HFF-Myc (cell line): Measurements from ENCODE around the gene NAP1L5.

ENCODE experiments used
- DNase-seq: peaks from one replicate; pipeline ENCODE4 v3.0.0-alpha.2; 2011; ENCODE audit warnings: low read depth; ENCODE audit errors: extremely low read depth
- H3K4me3 ChIP-seq: replicated peaks from 2 replicates; pipeline ENCODE4 v1.5.1; 2011; ENCODE audit warnings: low read depth, mild to moderate bottlenecking, control low read depth, low read length
- TF ChIP-seq, protein P1 (sequence below): IDR thresholded peaks from 2 replicates; pipeline ENCODE4 v1.5.1; 2012; ENCODE audit warnings: mild to moderate bottlenecking, low read depth, low read length, control low read depth; ENCODE audit errors: missing control alignments

The NAP1L5 gene

DNA sequence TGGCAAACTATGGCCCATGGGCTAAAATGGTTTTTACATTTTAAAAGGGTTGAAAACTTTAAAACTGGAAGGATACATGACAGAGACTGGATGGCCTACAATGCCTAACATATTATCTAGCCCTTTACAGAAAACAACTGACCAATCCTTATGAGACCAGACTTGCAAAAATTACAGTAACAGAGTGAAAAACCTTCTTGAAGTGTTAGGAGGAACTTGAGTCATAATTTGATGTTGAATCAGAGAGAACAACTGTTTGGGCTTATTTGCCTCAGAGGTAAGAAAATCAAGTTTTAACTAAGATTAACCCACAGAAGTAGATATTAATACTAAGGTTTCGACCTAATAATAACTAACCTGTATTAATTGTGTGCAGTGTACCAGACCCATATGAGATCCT lies 12.4 kb upstream of the NAP1L5 start:
- TF ChIP-seq, protein P1, sequence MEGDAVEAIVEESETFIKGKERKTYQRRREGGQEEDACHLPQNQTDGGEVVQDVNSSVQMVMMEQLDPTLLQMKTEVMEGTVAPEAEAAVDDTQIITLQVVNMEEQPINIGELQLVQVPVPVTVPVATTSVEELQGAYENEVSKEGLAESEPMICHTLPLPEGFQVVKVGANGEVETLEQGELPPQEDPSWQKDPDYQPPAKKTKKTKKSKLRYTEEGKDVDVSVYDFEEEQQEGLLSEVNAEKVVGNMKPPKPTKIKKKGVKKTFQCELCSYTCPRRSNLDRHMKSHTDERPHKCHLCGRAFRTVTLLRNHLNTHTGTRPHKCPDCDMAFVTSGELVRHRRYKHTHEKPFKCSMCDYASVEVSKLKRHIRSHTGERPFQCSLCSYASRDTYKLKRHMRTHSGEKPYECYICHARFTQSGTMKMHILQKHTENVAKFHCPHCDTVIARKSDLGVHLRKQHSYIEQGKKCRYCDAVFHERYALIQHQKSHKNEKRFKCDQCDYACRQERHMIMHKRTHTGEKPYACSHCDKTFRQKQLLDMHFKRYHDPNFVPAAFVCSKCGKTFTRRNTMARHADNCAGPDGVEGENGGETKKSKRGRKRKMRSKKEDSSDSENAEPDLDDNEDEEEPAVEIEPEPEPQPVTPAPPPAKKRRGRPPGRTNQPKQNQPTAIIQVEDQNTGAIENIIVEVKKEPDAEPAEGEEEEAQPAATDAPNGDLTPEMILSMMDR = no peak
- no peak for DNase-seq
- no peak overlapping the region for H3K4me3 ChIP-seq

DNA sequence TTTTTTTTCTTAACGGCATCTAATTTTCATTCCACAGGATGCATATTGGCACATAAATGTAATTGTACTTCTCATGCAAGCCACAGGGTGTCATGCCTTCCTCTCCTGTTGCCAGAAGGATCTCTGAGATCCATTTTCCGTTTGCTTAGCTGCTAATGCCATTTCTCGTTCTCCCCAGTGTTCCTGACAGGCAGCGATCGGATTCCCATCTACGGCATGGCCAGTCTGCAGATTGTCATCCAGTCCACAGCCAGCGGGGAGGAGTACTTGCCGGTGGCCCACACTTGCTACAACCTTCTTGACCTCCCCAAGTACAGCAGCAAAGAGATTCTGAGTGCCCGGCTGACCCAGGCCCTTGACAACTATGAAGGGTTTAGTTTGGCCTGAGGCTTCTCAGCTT lies 8.9 kb upstream of the NAP1L5 start:
- no peak overlapping the region for H3K4me3 ChIP-seq
- TF ChIP-seq, protein P1 = peak; percentile 54
- DNase-seq = peak; percentile 32

DNA sequence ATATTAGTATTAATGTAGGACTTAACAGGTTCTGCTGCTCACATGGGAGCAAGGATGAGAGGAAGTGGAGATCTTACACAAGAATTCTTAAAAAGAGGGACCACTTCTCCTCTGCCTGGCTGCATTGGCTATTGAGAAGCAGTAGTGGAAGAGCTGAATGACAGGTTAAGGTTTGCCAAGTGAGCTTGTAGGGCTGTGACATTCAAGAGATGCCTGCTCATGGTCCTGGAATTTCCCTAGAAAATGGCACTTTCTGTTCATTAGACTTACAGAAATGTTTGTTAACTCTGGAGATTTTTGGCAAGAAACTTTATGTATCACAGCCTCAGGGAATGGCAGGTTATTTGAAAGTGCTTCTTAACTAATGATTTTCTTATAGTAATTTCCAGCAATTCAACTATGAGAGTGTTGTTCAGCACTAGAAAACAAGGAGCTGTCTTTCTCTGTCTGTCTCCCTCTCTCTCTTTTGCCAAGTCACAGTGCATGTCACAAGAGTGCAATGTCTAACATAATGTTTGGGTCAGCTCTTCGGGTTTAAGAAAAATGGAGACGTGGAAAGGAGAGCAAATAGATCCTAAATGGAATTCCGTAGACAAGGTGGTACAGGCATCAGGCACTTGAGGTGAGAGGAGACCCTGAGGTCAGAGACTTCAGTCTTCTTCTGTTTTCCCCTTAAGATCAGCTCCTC lies 8.3 kb upstream of the NAP1L5 start:
- no peak for DNase-seq
- H3K4me3 ChIP-seq = no peak overlapping the region
- TF ChIP-seq, protein P1 = no peak

DNA sequence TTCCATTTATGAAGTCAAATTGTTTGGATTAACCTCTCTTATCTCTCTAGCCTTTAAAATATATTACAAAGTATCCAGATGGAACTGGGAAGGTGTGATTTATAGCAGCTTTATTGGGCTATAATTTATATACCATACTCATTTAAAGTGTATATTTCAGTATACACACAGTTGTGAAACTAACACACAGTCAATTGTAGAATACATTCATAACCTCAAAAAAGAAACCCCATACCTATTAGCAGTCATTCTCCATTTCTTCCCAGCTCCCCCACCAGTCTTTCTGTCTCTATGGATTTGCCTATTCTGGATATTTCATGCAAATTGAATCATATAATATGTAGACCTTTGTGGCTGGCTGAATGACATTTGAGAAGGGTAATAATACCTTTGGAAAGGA lies 7.6 kb upstream of the NAP1L5 start:
- DNase-seq = no peak
- TF ChIP-seq, protein P1 = no peak
- H3K4me3 ChIP-seq = no peak overlapping the region

DNA sequence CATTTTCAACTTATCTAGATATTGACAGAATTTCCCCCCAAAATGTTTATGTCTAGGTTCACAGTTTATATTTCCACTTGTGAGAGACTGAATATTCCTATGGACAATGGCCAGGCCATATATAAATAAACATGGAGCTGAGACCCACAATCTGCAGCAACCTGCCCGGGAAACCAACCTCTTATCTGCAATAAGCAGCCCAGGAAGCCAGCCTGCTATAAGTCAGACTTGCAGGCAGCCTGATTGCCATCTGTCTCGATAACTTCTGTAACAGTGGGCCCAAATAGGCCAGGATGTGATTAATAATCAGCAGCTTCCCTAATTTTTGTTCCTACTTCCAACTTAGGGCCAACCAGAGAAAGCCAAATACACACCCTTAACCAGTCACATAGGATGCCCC lies 5.2 kb upstream of the NAP1L5 start:
- TF ChIP-seq, protein P1 = no peak
- no peak for DNase-seq
- H3K4me3 ChIP-seq = no peak overlapping the region

DNA sequence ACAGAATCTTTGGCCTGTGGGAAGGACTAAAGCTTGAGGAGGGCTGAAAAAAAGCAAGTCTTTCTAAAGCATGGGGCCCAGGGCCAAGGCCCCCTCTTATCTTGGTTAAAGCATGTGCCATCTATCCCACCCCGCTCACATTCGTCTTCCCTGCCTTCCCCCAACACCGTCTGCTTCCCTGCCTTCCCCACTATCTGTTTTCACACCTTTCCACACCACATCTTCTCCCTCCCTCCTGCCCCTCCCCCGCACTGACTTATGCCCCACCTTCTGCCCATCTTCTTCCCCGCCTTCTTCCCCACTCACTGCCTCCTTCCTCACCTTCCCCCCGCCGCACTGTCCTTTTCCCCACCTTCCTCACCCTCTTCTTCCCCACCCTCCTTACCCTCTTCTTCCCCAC lies 890 bp upstream of the NAP1L5 start:
- H3K4me3 ChIP-seq = no peak overlapping the region
- DNase-seq = no peak
- TF ChIP-seq, protein P1 = no peak

DNA sequence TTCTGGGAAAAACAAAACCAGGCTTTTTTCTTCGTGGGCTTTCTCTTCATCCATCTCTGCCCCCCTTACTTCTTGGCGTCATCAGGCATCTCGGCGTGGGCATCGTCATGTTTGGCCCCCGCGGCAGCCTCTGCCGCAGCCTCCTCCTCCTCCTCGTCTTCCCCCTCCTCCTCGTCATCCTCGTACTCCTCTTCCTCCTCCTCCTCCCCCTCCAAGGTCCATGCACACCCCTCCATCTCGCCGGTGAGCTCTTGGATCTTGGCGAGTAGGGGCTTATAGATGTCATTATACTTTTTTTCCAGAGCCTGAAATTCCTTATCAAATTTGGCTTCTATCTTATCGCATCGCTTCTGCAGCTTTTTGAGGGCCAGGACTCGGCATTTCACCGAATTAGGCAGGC lies 488 bp downstream of the NAP1L5 start:
- TF ChIP-seq, protein P1 = no peak

More for the DNA sequence above, 488 bp downstream of the NAP1L5 start:
- no peak for DNase-seq
- peak overlapping the region; percentile 63 for H3K4me3 ChIP-seq
